ENCODE measurements around the gene ENPP1. TPM values are rescaled to one million over a fixed set of nuclear protein-coding genes. Genes with fewer than 3 reads are reported as not detected.
"Not testable (repeated sequence)": the region's sequence is repeated elsewhere in the genome, so short reads cannot be mapped to it uniquely, and the experiment has no call there.

ENPP1 gene
- total RNA-seq, 1 donor from 2014 or later, result 32.4 TPM

- no peak for DNase-seq (ENCODE audit: low spot score)
- no peaks in the 10 kb centered on the region for H3K9me3 Mint-ChIP-seq (ENCODE audit: unreplicated experiment)
- H3K27ac Mint-ChIP-seq (ENCODE audit: unreplicated experiment), result no peak overlapping the region
- peaks cover 4% of the 10 kb centered on the region for H3K27me3 Mint-ChIP-seq (ENCODE audit: unreplicated experiment)
- no peak for TF ChIP-seq CTCF (IDR thresholded peaks at IDR 0.05; ENCODE audit: unreplicated experiment)
- peaks cover 21% of the 10 kb centered on the region for H3K4me1 Mint-ChIP-seq (ENCODE audit: unreplicated experiment)
- H3K36me3 Mint-ChIP-seq (ENCODE audit: low read depth, unreplicated experiment), result peaks cover 3% of the 10 kb centered on the region
- H3K4me3 Mint-ChIP-seq (ENCODE audit: unreplicated experiment), result no peak overlapping the region
Measured at GRCh38 chr6:131898718-131899117, 90.9 kb downstream of the ENPP1 start.

- TF ChIP-seq CTCF (IDR thresholded peaks at IDR 0.05; ENCODE audit: unreplicated experiment), result no peak
- H3K36me3 Mint-ChIP-seq (ENCODE audit: low read depth, unreplicated experiment), result peaks cover 3% of the 10 kb centered on the region
- peaks cover 26% of the 10 kb centered on the region for H3K4me1 Mint-ChIP-seq (ENCODE audit: unreplicated experiment)
- peaks cover 6% of the 10 kb centered on the region for H3K27me3 Mint-ChIP-seq (ENCODE audit: unreplicated experiment)
- no peak overlapping the region for H3K27ac Mint-ChIP-seq (ENCODE audit: unreplicated experiment)
- DNase-seq (ENCODE audit: low spot score), result no peak
- H3K4me3 Mint-ChIP-seq (ENCODE audit: unreplicated experiment), result no peak overlapping the region
- no peaks in the 10 kb centered on the region for H3K9me3 Mint-ChIP-seq (ENCODE audit: unreplicated experiment)
Measured at GRCh38 chr6:131900231-131900630, 92.4 kb downstream of the ENPP1 start.

- H3K4me3 Mint-ChIP-seq (ENCODE audit: unreplicated experiment), result peak overlapping the region; percentile 77
- DNase-seq (ENCODE audit: low spot score); H3K36me3 Mint-ChIP-seq (ENCODE audit: low read depth, unreplicated experiment); H3K9me3 Mint-ChIP-seq (ENCODE audit: unreplicated experiment); H3K27ac Mint-ChIP-seq (ENCODE audit: unreplicated experiment); H3K27me3 Mint-ChIP-seq (ENCODE audit: unreplicated experiment): not testable (repeated sequence)
- H3K4me1 Mint-ChIP-seq (ENCODE audit: unreplicated experiment), result peaks cover 29% of the 10 kb centered on the region
Measured at GRCh38 chr6:131901326-131901873, 93.6 kb downstream of the ENPP1 start.

GRCh38 chr6:131903734-131904133 is 95.9 kb downstream of the ENPP1 start:
- not testable (repeated sequence) for H3K9me3 Mint-ChIP-seq (ENCODE audit: unreplicated experiment); DNase-seq (ENCODE audit: low spot score); H3K4me3 Mint-ChIP-seq (ENCODE audit: unreplicated experiment); H3K36me3 Mint-ChIP-seq (ENCODE audit: low read depth, unreplicated experiment); H3K27me3 Mint-ChIP-seq (ENCODE audit: unreplicated experiment); H3K27ac Mint-ChIP-seq (ENCODE audit: unreplicated experiment)
- peaks cover 29% of the 10 kb centered on the region for H3K4me1 Mint-ChIP-seq (ENCODE audit: unreplicated experiment)

GRCh38 chr6:131908787-131909186 is 101.0 kb downstream of the ENPP1 start:
- not testable (repeated sequence) for H3K27me3 Mint-ChIP-seq (ENCODE audit: unreplicated experiment); DNase-seq (ENCODE audit: low spot score); H3K4me3 Mint-ChIP-seq (ENCODE audit: unreplicated experiment); H3K27ac Mint-ChIP-seq (ENCODE audit: unreplicated experiment); H3K36me3 Mint-ChIP-seq (ENCODE audit: low read depth, unreplicated experiment); H3K9me3 Mint-ChIP-seq (ENCODE audit: unreplicated experiment); H3K4me1 Mint-ChIP-seq (ENCODE audit: unreplicated experiment)

- Mint-ChIP-seq H3K27ac (ENCODE audit: unreplicated experiment) (no peak overlapping the region), H3K27me3 (ENCODE audit: unreplicated experiment) (peaks cover 1% of the 10 kb centered on the region), H3K9me3 (ENCODE audit: unreplicated experiment) (no peaks in the 10 kb centered on the region), H3K4me1 (ENCODE audit: unreplicated experiment) (peaks cover 8% of the 10 kb centered on the region), H3K36me3 (ENCODE audit: low read depth, unreplicated experiment) (no peaks in the 10 kb centered on the region), H3K4me3 (ENCODE audit: unreplicated experiment) (no peak overlapping the region)
- peak; percentile 84 for DNase-seq (ENCODE audit: low spot score)
- TF ChIP-seq CTCF (IDR thresholded peaks at IDR 0.05; ENCODE audit: unreplicated experiment), result peak; percentile 90
Measured at GRCh38 chr6:131909408-131910218, 101.8 kb downstream of the ENPP1 start.
